GM23338 (cell line): ENCODE results near the gene CNTRL. TPM values are rescaled to one million over a fixed set of nuclear protein-coding genes. Genes with fewer than 3 reads are reported as not detected.

Source experiments
- ATAC-seq: fragments of 200-7000 bp; cut with Tn5 transposase; 3 replicates; pipeline ENCODE4 v1.9.1; 2020
- DNase-seq: peaks from one replicate; pipeline ENCODE4 v3.0.0-alpha.2; 2015; ENCODE audit warnings: low spot score
- H2AFZ ChIP-seq: fragments of 200-600 bp; sonication (generic); 2 replicates; pipeline ENCODE4 v1.8.0; 2016; ENCODE audit warnings: antibody characterized with exemption, mild to moderate bottlenecking, moderate library complexity
- H3F3A ChIP-seq: fragments of 200-600 bp; sonication (generic); replicated peaks from 2 replicates; pipeline ENCODE4 v1.8.0; 2017; ENCODE audit warnings: antibody characterized with exemption, mixed run types, low read depth
- H3K27ac ChIP-seq: fragments of 200-600 bp; sonication (generic); 2 replicates; pipeline ENCODE4 v1.6.1; 2016; ENCODE audit warnings: low read depth
- H3K27me3 ChIP-seq: fragments of 200-600 bp; sonication (generic); 2 replicates; pipeline ENCODE4 v1.8.0; 2016; ENCODE audit warnings: mild to moderate bottlenecking, mixed run types, moderate library complexity; ENCODE audit not compliant: insufficient read depth
- H3K36me3 ChIP-seq: fragments of 200-600 bp; sonication (generic); 2 replicates; pipeline ENCODE4 v1.8.0; 2016; ENCODE audit warnings: mild to moderate bottlenecking; ENCODE audit not compliant: insufficient read depth
- H3K4me1 ChIP-seq: fragments of 200-600 bp; sonication (generic); 2 replicates; pipeline ENCODE4 v1.8.0; 2016; ENCODE audit warnings: mild to moderate bottlenecking, moderate library complexity; ENCODE audit not compliant: insufficient read depth
- H3K4me2 ChIP-seq: fragments of 200-600 bp; sonication (generic); 2 replicates; pipeline ENCODE4 v1.7.1; 2017; ENCODE audit warnings: mixed run types
- H3K4me3 ChIP-seq: fragments of 200-600 bp; sonication (generic); 2 replicates; pipeline ENCODE4 v1.6.1; 2016; ENCODE audit warnings: mixed run types
- H3K79me2 ChIP-seq: fragments of 200-600 bp; sonication (generic); replicated peaks from 2 replicates; pipeline ENCODE4 v1.8.0; 2017; ENCODE audit warnings: mild to moderate bottlenecking; ENCODE audit not compliant: insufficient read depth
- H3K9me2 ChIP-seq: fragments of 200-600 bp; sonication (generic); 2 replicates; pipeline ENCODE4 v1.8.0; 2017; ENCODE audit not compliant: insufficient read depth
- H4K20me1 ChIP-seq: fragments of 200-600 bp; sonication (generic); replicated peaks from 2 replicates; pipeline ENCODE4 v1.8.0; 2017; ENCODE audit warnings: mild to moderate bottlenecking; ENCODE audit not compliant: insufficient read depth
- H3K27ac Mint-ChIP-seq: 2 replicates; pipeline ENCODE4 v1.8.0; 2020; ENCODE audit warnings: inconsistent platforms, mild to moderate bottlenecking, moderate library complexity, mixed read lengths
- H3K27me3 Mint-ChIP-seq: 3 replicates; pipeline ENCODE4 v1.8.0; 2022; ENCODE audit warnings: low read depth, mild to moderate bottlenecking, moderate library complexity, mixed read lengths, inconsistent platforms; ENCODE audit not compliant: insufficient read depth, poor library complexity
- H3K36me3 Mint-ChIP-seq: 3 replicates; pipeline ENCODE4 v1.8.0; 2021; ENCODE audit warnings: low read depth, mild to moderate bottlenecking, inconsistent platforms, moderate library complexity, mixed read lengths
- H3K4me1 Mint-ChIP-seq: 3 replicates; pipeline ENCODE4 v1.8.0; 2020; ENCODE audit warnings: mild to moderate bottlenecking, inconsistent platforms, mixed read lengths
- H3K4me3 Mint-ChIP-seq: 3 replicates; pipeline ENCODE4 v1.8.0; 2021; ENCODE audit warnings: moderate library complexity, mild to moderate bottlenecking, inconsistent platforms, mixed read lengths
- H3K9me3 Mint-ChIP-seq: 3 replicates; pipeline ENCODE4 v1.8.0; 2020; ENCODE audit warnings: moderate library complexity, mild to moderate bottlenecking, inconsistent platforms, mixed read lengths
- NANOG ChIP-seq: IDR thresholded peaks from 2 replicates; pipeline ENCODE4 v1.6.1; 2016; ENCODE audit warnings: antibody characterized with exemption, borderline replicate concordance
- REST ChIP-seq: IDR thresholded peaks from one replicate; pipeline ENCODE4 v1.6.1; 2018; ENCODE audit warnings: antibody characterized with exemption; ENCODE audit not compliant: unreplicated experiment
- ZNF462 ChIP-seq: fragments of 250-450 bp; sonication (Bioruptor Pico); IDR thresholded peaks from 2 replicates; pipeline ENCODE4 v1.5.0; 2020; ENCODE audit warnings: mild to moderate bottlenecking, moderate library complexity
- polyA plus RNA-seq: library from polyadenylated mRNA; unstranded; fragments of >200 nt; fragmentation: Nextera tagmentation; extraction: Ambion mirVana; gene quantifications from 2 replicates; pipeline ENCODE4 v1.2.1, GENCODE V29; 2016
- total RNA-seq: library from RNA; depleted of rRNA; stranded (reverse); fragments of >200 nt; shearing (Covaris generic); gene quantifications from 2 replicates; pipeline ENCODE4 v1.2.3, GENCODE V29; 2014

The CNTRL gene
- total and polyA plus RNA-seq, 2 experiments from 2014 or later, result 9.2 to 11.7 TPM

GRCh38 chr9:121194730-121195129 lies 120.0 kb downstream of the CNTRL start:
- Mint-ChIP-seq H3K36me3 (no peaks in the 10 kb centered on the region; the same call in 2 of the 3 replicates), H3K27ac (no peak overlapping the region), H3K9me3 (no peaks in the 10 kb centered on the region), H3K4me1 (peaks cover 20% of the 10 kb centered on the region; the same call in 2 of the 3 replicates), H3K4me3 (no peak overlapping the region), H3K27me3 (no peaks in the 10 kb centered on the region)
- Histone ChIP-seq H4K20me1 (peaks cover 37% of the 10 kb centered on the region), H3K4me2 (no peak overlapping the region), H2AFZ (no peak overlapping the region), H3K27ac (no peak overlapping the region), H3K4me1 (peaks cover 11% of the 10 kb centered on the region), H3K9me2 (no peaks in the 10 kb centered on the region), H3K36me3 (no peaks in the 10 kb centered on the region), H3K27me3 (no peaks in the 10 kb centered on the region), H3F3A (no peaks in the 10 kb centered on the region), H3K79me2 (peaks cover 100% of the 10 kb centered on the region), H3K4me3 (no peak overlapping the region)
- no peak for ATAC-seq
- DNase-seq, result no peak
- no peak for TF ChIP-seq REST
- TF ChIP-seq NANOG, result no peak
- TF ChIP-seq ZNF462 (CRISPR knock-in tag), result no peak
